HG02571 (cell line): Measurements from ENCODE around the gene SYT6.

ENCODE experiments used
- ATAC-seq: cut with Tn5 transposase; IDR thresholded peaks from one replicate; pipeline ENCODE4 v1.9.1; 2021; ENCODE audit warnings: mild to moderate bottlenecking, moderate library complexity; ENCODE audit not compliant: unreplicated experiment

The SYT6 gene, protein sequence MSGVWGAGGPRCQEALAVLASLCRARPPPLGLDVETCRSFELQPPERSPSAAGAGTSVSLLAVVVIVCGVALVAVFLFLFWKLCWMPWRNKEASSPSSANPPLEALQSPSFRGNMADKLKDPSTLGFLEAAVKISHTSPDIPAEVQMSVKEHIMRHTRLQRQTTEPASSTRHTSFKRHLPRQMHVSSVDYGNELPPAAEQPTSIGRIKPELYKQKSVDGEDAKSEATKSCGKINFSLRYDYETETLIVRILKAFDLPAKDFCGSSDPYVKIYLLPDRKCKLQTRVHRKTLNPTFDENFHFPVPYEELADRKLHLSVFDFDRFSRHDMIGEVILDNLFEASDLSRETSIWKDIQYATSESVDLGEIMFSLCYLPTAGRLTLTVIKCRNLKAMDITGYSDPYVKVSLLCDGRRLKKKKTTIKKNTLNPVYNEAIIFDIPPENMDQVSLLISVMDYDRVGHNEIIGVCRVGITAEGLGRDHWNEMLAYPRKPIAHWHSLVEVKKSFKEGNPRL

GRCh38 chr1:114153261-114154145 lies at the start of gene SYT6:
Gene SYT6, minus strand, starts transcription at chr1:114153869. Its CDS starts 97 bp downstream, at chr1:114153772.
- no peak for ATAC-seq

- no peak for ATAC-seq
These were observed 47.8 kb upstream of the SYT6 start for GRCh38 chr1:114201486-114201885.

- no peak for ATAC-seq
These were observed 45.4 kb upstream of the SYT6 start for GRCh38 chr1:114199017-114199594.

DNA sequence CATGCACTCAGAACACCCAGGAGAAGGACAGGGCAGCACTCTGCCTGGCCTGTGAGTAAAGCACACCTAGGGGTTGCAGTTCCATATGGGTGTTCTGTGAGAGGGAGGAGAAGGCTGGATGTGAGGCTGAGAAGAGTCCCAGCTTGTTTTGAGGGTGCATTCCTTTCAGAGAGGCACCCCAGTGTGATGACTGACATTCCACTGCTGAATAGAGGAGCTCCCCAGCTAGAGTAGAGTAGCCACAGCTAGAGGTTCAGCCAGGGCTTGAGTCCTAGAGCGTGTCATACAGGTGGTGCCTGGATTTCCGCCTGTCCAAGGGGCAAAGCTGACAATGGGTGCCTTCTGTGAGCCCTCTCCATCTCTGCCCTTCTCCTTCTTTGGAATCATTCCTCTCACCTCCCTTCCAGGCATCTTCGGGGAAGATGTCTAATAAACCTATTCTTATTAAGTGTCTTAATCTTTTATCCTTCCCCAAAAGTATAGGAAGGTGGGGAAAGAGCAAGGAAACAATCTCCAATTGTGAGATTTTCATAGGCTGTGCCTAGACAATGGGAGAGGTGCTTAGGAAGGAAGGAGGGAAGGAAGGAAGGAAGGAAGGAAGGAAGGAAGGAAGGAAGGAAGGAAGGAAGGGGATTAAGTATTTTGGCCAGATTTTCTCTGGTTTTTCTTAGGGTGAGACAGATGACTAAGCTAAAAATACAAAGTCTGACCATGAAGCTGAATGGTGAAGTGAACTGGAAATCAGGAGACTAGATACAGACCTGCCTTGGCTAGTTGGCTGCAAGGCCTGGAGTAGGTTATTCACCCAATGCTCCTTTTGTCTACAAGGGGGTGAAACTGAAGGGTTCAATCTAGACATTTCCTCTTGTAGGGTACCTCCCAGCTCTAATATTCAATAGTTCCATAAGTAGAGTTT lies 43.6 kb upstream of the SYT6 start:
- ATAC-seq: no peak

GRCh38 chr1:114195819-114196218 lies 42.1 kb upstream of the SYT6 start:
- ATAC-seq: no peak

DNA sequence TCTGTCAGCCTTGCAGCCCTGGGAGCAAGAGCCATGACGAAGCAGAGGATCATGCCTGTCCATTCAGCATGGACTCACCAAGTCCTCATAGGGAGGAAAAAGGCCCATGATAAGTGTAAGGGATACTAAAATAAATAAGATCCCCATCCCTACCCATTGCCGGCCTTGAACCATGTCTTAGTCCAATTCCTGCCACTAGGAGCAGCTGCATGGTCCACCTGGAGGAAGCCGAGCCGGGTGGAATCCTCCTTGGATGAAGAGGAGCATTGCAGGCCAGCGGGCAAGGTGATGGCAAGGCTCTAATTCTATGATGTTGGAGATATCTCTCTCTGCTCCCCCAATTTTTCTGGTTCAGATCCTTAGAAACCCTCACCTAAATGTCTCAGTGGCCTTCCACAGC lies 38.7 kb upstream of the SYT6 start:
- no peak for ATAC-seq

GRCh38 chr1:114189398-114189797 lies 35.7 kb upstream of the SYT6 start:
- no peak for ATAC-seq

- ATAC-seq: no peak
These were observed 27.7 kb upstream of the SYT6 start for GRCh38 chr1:114181356-114181755.

DNA sequence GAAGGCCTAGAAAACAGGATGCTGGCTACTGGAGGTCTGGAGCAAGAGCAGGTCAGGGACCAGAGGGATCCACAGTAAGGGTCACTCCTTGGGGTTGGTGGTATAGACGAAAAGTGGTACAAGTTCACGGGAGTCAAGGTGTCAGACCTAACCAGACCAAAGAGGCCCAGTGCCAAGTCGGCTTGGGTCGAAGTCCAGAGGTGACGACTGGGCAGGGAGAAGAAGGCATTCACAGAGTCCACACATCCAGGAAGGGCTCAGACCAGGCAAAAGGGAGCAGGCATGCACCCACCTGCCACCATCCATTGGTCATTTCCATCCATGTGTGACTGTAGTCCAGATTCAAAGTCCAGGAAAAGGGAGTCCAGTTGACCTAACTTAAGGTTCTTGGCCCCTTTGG lies 27.1 kb upstream of the SYT6 start:
- ATAC-seq: no peak

- ATAC-seq: no peak
These were observed 25.3 kb upstream of the SYT6 start for GRCh38 chr1:114178936-114179335.

- no peak for ATAC-seq
These were observed 23.6 kb upstream of the SYT6 start for GRCh38 chr1:114177282-114177681.

DNA sequence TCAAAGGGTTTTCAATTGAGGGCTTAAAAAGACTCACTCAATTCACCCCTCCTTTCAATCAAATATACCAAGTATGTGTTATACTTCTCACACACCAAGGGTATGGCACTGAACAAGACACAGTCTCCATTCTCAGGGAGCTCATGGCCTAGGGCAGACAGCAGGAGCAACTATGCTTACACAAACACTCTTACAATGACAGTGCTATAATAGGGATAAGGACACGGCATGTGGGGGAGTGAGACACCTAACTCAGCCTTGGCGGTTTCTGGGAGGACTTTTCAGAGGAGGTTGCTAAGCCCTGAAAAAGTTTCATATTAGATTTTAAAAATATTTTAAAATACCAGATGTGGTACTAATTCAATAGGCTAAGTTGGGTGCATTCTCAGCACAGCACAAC lies 22.7 kb upstream of the SYT6 start:
- no peak for ATAC-seq

DNA sequence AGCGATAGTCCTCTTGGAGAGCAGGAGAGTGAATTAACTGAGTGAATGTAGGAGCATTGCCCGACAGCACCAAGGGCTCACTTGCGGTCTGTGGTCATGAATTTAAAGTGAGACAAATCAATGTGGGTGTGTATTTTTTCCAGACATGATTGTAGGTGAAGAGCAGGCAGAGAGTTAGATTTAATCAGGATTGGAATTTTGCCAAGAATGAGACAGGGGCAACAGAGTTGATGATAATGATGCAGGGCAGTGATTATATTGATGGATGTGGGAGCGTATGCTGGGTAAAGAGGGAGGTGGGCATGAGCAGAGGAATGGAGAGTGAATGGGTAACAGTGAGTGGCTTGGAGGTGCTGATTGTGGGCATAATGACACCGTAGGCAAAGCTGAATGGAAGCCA lies 20.0 kb upstream of the SYT6 start:
- no peak for ATAC-seq

GRCh38 chr1:114169509-114169908 lies 15.8 kb upstream of the SYT6 start:
- ATAC-seq: no peak

DNA sequence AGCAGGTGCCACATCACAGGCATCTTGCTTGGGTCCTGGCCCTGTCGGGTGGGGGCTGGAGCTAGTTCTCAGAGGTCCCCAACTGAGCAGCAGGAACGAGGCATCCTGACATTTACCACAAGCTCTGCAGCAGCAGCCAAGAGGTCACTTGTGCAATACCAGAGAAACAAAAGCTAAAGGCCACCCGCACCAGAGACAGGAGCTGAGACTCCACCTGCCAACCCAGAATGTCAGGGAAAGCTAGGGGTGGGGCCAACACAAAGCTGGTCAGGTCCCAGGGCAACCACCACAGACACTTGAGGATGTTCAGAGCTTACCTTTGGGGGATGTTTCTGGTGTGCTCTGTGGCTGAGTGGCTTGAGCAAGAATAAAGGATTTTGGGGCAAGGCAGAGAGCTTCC lies 13.6 kb upstream of the SYT6 start:
- ATAC-seq: no peak

GRCh38 chr1:114164840-114165543 lies 11.3 kb upstream of the SYT6 start:
- no peak for ATAC-seq

GRCh38 chr1:114159941-114160340 lies 6.3 kb upstream of the SYT6 start:
- ATAC-seq: no peak

GRCh38 chr1:114157275-114157660 lies 3.6 kb upstream of the SYT6 start:
- no peak for ATAC-seq

- ATAC-seq: no peak
These were observed 3.0 kb upstream of the SYT6 start for GRCh38 chr1:114156538-114157274.
